ENCODE results near the gene ATXN7L2.

Gene ATXN7L2

DNA sequence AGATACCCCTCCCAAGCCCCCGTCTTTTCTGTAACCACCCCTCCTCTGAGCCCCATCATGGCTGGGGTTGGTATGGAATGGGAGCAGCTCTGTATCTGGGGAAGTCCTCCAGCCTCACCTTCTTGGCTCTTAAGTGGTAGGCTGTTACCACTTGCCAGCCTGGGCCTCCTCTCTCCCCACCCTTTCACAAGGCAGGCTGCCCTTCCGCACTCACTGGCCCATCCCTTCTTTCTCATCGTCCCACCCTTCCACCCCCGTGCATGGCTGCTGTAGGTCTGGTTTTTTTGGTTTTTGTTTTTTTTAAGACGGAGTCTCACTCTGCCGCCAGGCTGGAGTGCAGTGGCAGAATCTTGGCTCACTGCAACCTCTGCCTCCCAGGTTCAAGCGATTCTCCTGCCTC is 15.4 kb downstream of the ATXN7L2 start:
- DNase-seq: no peak

- peak; percentile 87 for DNase-seq
Measured at GRCh38 chr1:109499661-109500536, 16.2 kb downstream of the ATXN7L2 start.

DNA sequence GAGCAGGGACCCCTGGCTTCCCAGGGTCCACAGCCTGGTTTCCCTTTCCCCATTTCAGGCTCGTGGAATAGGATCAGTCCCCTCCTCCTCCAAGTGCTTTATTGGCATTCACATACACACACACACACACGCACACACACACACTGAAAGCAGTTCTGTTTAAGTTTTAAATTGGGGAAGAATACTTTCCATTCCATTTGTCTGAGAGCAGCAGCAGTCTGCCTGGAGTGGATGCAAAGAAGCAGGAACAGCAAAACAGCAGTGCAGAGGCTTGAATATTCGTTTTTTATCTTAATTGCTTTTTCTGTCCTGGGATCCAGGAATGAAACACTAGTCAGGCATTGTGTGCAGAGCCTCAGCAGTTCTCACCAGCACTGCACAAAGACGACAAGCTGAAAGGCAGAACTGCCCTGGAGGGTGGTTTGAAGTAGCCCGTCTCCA is 17.3 kb downstream of the ATXN7L2 start:
- no peak for DNase-seq

GRCh38 chr1:109501644-109502363 is 18.1 kb downstream of the ATXN7L2 start:
- no peak for DNase-seq

GRCh38 chr1:109502364-109502851 is 18.7 kb downstream of the ATXN7L2 start:
- DNase-seq: no peak

- DNase-seq: no peak
Measured at GRCh38 chr1:109503935-109504334, 20.2 kb downstream of the ATXN7L2 start.

GRCh38 chr1:109504974-109505373 is 21.3 kb downstream of the ATXN7L2 start:
- no peak for DNase-seq

GRCh38 chr1:109508001-109508872 is 24.5 kb downstream of the ATXN7L2 start:
- no peak for DNase-seq

GRCh38 chr1:109508873-109509175 is 25.1 kb downstream of the ATXN7L2 start:
- DNase-seq: no peak

GRCh38 chr1:109509176-109510134 is 25.8 kb downstream of the ATXN7L2 start, which contains the start of gene AMIGO1:
AMIGO1 (minus strand) TSS chr1:109509727; CDS start chr1:109508912, 815 bp downstream.
- DNase-seq: peak; percentile 69

GRCh38 chr1:109513110-109513710 is 29.5 kb downstream of the ATXN7L2 start:
- no peak for DNase-seq

DNA sequence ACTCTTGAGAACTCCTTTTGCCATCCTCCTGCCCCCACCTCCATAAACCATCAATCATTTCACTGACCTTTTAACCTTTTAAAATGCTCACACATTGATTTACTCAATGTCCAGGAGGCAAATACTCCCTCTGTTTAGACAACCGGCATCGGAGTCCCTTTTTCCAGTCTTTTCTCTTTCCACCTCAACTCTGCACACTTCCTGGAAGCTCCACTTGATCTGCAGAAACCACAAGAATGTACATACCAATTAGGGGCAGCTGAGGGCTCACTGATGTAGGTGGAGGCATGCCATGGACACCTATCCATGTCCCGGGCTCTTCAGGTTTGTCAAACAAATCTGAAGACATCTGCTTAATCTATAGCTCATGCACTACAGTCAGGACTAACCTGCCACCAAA is 31.1 kb downstream of the ATXN7L2 start:
- no peak for DNase-seq

GRCh38 chr1:109516872-109517271 is 33.2 kb downstream of the ATXN7L2 start:
- DNase-seq: no peak

GRCh38 chr1:109517337-109517736 is 33.6 kb downstream of the ATXN7L2 start:
- DNase-seq: no peak

GRCh38 chr1:109521002-109521951 is 37.6 kb downstream of the ATXN7L2 start:
- DNase-seq: no peak

GRCh38 chr1:109522026-109522425 is 38.3 kb downstream of the ATXN7L2 start:
- DNase-seq: no peak

DNA sequence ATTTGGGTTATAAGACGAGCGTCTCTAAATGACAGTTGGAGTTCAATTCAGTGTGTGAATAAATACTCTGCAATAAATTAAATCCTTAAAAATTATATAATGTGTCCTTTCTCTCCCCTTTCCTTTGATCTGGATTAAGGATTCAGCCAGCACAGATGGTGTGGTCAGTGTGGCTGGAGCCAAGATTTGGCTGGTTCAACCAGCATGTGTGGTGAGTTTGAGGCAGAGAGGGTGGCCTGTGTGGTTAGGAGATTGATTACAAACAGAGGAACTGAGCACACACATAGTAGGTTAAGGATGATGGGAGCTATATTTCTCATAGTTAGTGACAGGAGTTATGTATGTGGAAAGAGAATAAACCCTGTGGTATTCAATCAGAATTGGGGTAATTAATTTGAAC is 40.0 kb downstream of the ATXN7L2 start:
- DNase-seq: no peak

GRCh38 chr1:109527098-109527811 is 43.5 kb downstream of the ATXN7L2 start:
- DNase-seq: no peak
